SU-DHL-6 (cell line): ENCODE results near the gene TNS3.

ENCODE experiments used
- H2AFZ ChIP-seq: fragments of 200-600 bp; sonication (generic); 2 replicates; pipeline ENCODE4 v1.6.1; 2014; ENCODE audit warnings: low read depth, mild to moderate bottlenecking, moderate library complexity, mixed read lengths, antibody characterized with exemption, low read length; ENCODE audit not compliant: severe bottlenecking
- H3F3A ChIP-seq: fragments of 200-600 bp; shearing (Covaris generic); 2 replicates; pipeline ENCODE4 v1.6.0; 2016; ENCODE audit warnings: antibody characterized with exemption, mild to moderate bottlenecking; ENCODE audit not compliant: insufficient read depth
- H3K27ac ChIP-seq: fragments of 200-600 bp; sonication (generic); 2 replicates; pipeline ENCODE4 v1.5.1; 2016; ENCODE audit warnings: low read depth, mild to moderate bottlenecking, low read length, moderate library complexity, mixed read lengths
- H3K27me3 ChIP-seq: fragments of 200-600 bp; sonication (generic), shearing (Covaris generic); 2 replicates; pipeline ENCODE4 v1.6.0; 2014; ENCODE audit warnings: mild to moderate bottlenecking, low read length
- H3K36me3 ChIP-seq: fragments of 200-600 bp; sonication (generic); 2 replicates; pipeline ENCODE4 v1.6.1; 2014; ENCODE audit warnings: mild to moderate bottlenecking, low read length, mixed read lengths
- H3K4me2 ChIP-seq: fragments of 300-600, 200-600 bp; shearing (Covaris generic), sonication (generic); 2 replicates; pipeline ENCODE4 v1.6.0; 2014; ENCODE audit warnings: low read length, low read depth, mild to moderate bottlenecking; ENCODE audit not compliant: poor library complexity, severe bottlenecking
- H3K4me3 ChIP-seq: fragments of 200-600 bp; sonication (generic); 2 replicates; pipeline ENCODE4 v1.5.1; 2014; ENCODE audit warnings: antibody characterized with exemption, low read length, mild to moderate bottlenecking, mixed read lengths; ENCODE audit not compliant: insufficient read depth, poor library complexity, severe bottlenecking
- H3K79me2 ChIP-seq: fragments of 200-600 bp; sonication (generic); 2 replicates; pipeline ENCODE4 v1.6.1; 2014; ENCODE audit warnings: mild to moderate bottlenecking, low read length, moderate library complexity; ENCODE audit not compliant: insufficient read depth
- H3K9ac ChIP-seq: fragments of 200-600 bp; sonication (generic); 2 replicates; pipeline ENCODE4 v1.7.0; 2014; ENCODE audit warnings: mild to moderate bottlenecking, low read length
- H3K9me2 ChIP-seq: fragments of 200-600 bp; sonication (generic); replicated peaks from 2 replicates; pipeline ENCODE4 v1.6.1; 2014; ENCODE audit warnings: low read length; ENCODE audit not compliant: insufficient read depth
- H3K9me3 ChIP-seq: fragments of 200-600 bp; sonication (generic); 2 replicates; pipeline ENCODE4 v1.6.1; 2014; ENCODE audit warnings: low read length, mixed read lengths; ENCODE audit not compliant: insufficient read depth
- H4K20me1 ChIP-seq: fragments of 200-600 bp; sonication (generic); 2 replicates; pipeline ENCODE4 v1.6.1; 2014; ENCODE audit warnings: low read depth, mild to moderate bottlenecking, antibody characterized with exemption, low read length, moderate library complexity, mixed read lengths
- EZH2phosphoT487 ChIP-seq: fragments of 200-600 bp; sonication (generic), shearing (Covaris generic); conservative IDR thresholded peaks from 2 replicates; pipeline ENCODE4 v1.6.1; 2018; ENCODE audit warnings: mild to moderate bottlenecking, antibody characterized with exemption, low read length, moderate library complexity, mixed read lengths
- TF ChIP-seq, protein P1 (sequence below): fragments of 200-600 bp; sonication (generic); IDR thresholded peaks from one replicate; pipeline ENCODE4 v1.5.1; 2017; ENCODE audit warnings: antibody characterized with exemption, mild to moderate bottlenecking, low read length, moderate library complexity; ENCODE audit not compliant: insufficient read depth, poor library complexity, severe bottlenecking

TNS3 gene

DNA sequence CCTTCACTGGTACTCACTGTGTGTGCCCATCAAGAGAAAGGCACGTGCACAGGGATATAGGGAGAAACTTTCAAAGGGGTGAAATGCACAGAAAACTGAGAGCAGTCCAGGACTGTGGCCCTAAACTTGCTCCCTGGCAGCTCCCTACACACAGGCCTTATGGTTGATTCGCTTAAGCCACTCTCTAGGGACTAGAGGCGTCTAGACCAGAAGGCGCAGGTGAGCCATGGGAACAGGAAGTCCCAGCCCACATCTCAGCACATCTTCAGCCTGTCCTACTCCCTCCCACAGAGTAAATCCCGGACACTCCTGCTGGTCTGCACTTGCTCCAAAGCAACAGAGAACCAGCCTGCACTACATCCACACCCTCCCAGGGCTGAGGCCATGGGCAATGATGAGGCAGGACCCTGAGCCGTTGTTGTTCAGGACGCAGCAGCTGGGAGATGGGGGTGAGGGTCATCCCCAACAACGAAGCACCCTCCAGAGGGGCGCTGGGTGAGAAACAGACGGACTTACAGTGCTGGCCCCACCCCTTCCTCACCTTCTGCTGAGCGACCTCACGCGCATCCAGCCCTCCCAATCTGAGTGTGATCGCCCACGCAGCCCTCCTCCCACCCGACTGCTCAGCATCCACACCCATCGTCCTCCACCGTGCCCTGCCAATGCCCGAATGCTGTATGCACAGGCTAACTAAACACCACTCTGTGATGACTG lies 109.3 kb downstream of the TNS3 start:
- Histone ChIP-seq H3K4me2 (no peak overlapping the region), H2AFZ (no peak overlapping the region), H3F3A (peaks cover 11% of the 10 kb centered on the region; the same call in 1 of the 2 replicates), H3K9ac (no peak overlapping the region), H3K9me3 (no peaks in the 10 kb centered on the region), H3K79me2 (peaks cover 16% of the 10 kb centered on the region; the same call in 1 of the 2 replicates), H3K36me3 (no peaks in the 10 kb centered on the region), H3K4me3 (no peak overlapping the region), H4K20me1 (no peaks in the 10 kb centered on the region), H3K27me3 (no peaks in the 10 kb centered on the region), H3K9me2 (no peaks in the 10 kb centered on the region), H3K27ac (no peak overlapping the region)
- TF ChIP-seq EZH2phosphoT487 = no peak
- TF ChIP-seq, protein P1, sequence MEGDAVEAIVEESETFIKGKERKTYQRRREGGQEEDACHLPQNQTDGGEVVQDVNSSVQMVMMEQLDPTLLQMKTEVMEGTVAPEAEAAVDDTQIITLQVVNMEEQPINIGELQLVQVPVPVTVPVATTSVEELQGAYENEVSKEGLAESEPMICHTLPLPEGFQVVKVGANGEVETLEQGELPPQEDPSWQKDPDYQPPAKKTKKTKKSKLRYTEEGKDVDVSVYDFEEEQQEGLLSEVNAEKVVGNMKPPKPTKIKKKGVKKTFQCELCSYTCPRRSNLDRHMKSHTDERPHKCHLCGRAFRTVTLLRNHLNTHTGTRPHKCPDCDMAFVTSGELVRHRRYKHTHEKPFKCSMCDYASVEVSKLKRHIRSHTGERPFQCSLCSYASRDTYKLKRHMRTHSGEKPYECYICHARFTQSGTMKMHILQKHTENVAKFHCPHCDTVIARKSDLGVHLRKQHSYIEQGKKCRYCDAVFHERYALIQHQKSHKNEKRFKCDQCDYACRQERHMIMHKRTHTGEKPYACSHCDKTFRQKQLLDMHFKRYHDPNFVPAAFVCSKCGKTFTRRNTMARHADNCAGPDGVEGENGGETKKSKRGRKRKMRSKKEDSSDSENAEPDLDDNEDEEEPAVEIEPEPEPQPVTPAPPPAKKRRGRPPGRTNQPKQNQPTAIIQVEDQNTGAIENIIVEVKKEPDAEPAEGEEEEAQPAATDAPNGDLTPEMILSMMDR = no peak

DNA sequence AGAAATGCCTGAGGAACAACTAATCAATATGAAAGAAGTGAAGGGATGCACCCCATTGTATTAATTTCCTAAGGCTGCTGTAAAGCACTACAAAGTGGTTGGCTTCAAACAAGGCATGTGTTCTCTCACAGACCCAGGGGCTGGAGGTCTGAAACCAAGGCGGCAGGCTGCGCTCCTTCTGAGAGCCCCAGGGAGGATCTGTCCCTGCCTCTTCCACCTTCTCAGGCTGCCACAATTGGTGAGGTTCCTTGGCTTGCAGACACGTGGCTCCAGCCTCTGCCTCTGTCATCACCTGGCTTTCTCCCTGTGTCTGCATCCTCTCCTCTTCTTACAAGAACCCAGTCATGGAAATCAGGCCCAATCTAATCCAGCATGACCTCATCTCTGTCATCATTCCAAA lies 110.1 kb downstream of the TNS3 start:
- Histone ChIP-seq H3K9ac (no peak overlapping the region), H3K27me3 (no peaks in the 10 kb centered on the region), H3K27ac (no peak overlapping the region), H3K4me2 (no peak overlapping the region), H3F3A (peaks cover 11% of the 10 kb centered on the region; the same call in 1 of the 2 replicates), H3K79me2 (peaks cover 9% of the 10 kb centered on the region; the same call in 1 of the 2 replicates), H3K9me3 (no peaks in the 10 kb centered on the region), H4K20me1 (no peaks in the 10 kb centered on the region), H3K36me3 (no peaks in the 10 kb centered on the region), H2AFZ (no peak overlapping the region), H3K4me3 (no peak overlapping the region), H3K9me2 (no peaks in the 10 kb centered on the region)
- TF ChIP-seq EZH2phosphoT487 = no peak
- TF ChIP-seq, protein P1 = no peak

DNA sequence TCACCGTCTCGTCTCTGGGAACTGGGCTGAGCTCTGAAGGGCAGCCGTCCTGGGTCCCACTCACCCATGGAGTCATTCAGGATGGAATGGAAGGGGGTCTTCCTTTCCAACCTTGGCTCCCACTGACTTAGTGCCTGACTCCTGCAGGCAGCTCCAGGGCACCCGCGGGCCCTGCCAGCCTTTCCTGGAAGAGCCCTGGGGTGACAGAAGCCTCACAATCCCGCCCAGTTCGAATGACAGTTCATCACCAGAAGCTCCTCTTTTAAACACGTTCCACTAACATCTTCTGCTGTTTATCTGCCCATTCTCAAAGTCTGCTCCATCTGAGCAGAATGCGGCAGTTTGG lies 110.6 kb downstream of the TNS3 start:
- Histone ChIP-seq H3K9me3 (no peaks in the 10 kb centered on the region), H3K79me2 (peaks cover 7% of the 10 kb centered on the region; the same call in 1 of the 2 replicates), H3K27me3 (no peaks in the 10 kb centered on the region), H3K36me3 (no peaks in the 10 kb centered on the region), H3K4me3 (no peak overlapping the region), H3K27ac (no peak overlapping the region), H3K4me2 (no peak overlapping the region), H4K20me1 (no peaks in the 10 kb centered on the region), H2AFZ (no peak overlapping the region), H3K9ac (no peak overlapping the region), H3F3A (peaks cover 11% of the 10 kb centered on the region; the same call in 1 of the 2 replicates), H3K9me2 (no peaks in the 10 kb centered on the region)
- TF ChIP-seq, protein P1 = no peak
- TF ChIP-seq EZH2phosphoT487 = no peak
